Smooth muscle cell (in vitro differentiated cells): ENCODE measurements around the gene SPEF2. TPM values are rescaled to one million over a fixed set of nuclear protein-coding genes. Genes with fewer than 3 reads are reported as not detected.
A peak's percentile ranks its signal among the peaks of the same experiment; 100 is the strongest.

Experiments used
- DNase-seq: peaks from one replicate; lab custom pipeline; 2025; ENCODE audit not compliant: unreplicated experiment; lab: John Stamatoyannopoulos, UW
- H2AFZ ChIP-seq: fragments of 200-600 bp; sonication (generic); 2 replicates; pipeline ENCODE4 v1.6.0; 2016; ENCODE audit warnings: antibody characterized with exemption, low read depth, mild to moderate bottlenecking
- H3F3A ChIP-seq: fragments of 200-600 bp; sonication (generic); 2 replicates; pipeline ENCODE4 v1.6.0; 2017; ENCODE audit warnings: antibody characterized with exemption, low read depth
- H3K27ac ChIP-seq: fragments of 200-600 bp; sonication (generic); 2 replicates; pipeline ENCODE4 v1.5.1; 2016; ENCODE audit warnings: low read depth, mild to moderate bottlenecking
- H3K27me3 ChIP-seq: fragments of 200-600 bp; sonication (generic); 2 replicates; pipeline ENCODE4 v1.6.1; 2016; ENCODE audit warnings: low read depth, mild to moderate bottlenecking
- H3K36me3 ChIP-seq: fragments of 200-600 bp; sonication (generic); 2 replicates; pipeline ENCODE4 v1.5.1; 2016; ENCODE audit warnings: low read depth
- H3K4me1 ChIP-seq: fragments of 200-600 bp; sonication (generic); 2 replicates; pipeline ENCODE4 v1.5.1; 2016; ENCODE audit warnings: low read depth
- H3K4me2 ChIP-seq: fragments of 200-600 bp; sonication (generic); 2 replicates; pipeline ENCODE4 v1.6.0; 2016; ENCODE audit warnings: mild to moderate bottlenecking
- H3K4me3 ChIP-seq: fragments of 200-600 bp; sonication (generic); 2 replicates; pipeline ENCODE4 v1.5.1; 2016; ENCODE audit warnings: mild to moderate bottlenecking
- H3K79me2 ChIP-seq: fragments of 200-600 bp; sonication (generic); 2 replicates; pipeline ENCODE4 v1.6.0; 2016; ENCODE audit warnings: low read depth, mild to moderate bottlenecking
- H3K9ac ChIP-seq: fragments of 200-600 bp; sonication (generic); 2 replicates; pipeline ENCODE4 v1.6.0; 2016; ENCODE audit warnings: low read depth
- H3K9me3 ChIP-seq: fragments of 200-600 bp; sonication (generic); replicated peaks from 2 replicates; pipeline ENCODE4 v1.5.1; 2016; ENCODE audit warnings: low read depth
- H4K20me1 ChIP-seq: fragments of 200-600 bp; sonication (generic); 2 replicates; pipeline ENCODE4 v1.6.0; 2016; ENCODE audit warnings: low read depth
- WGBS: methylation state at CpG from one replicate; pipeline ENCODE4 v1.1.7; 2016; ENCODE audit warnings: low lambda C conversion rate; 5-methylcytosine and 5-hydroxymethylcytosine counted together
- polyA plus RNA-seq: library from polyadenylated mRNA; unstranded; fragments of >200 nt; fragmentation: Nextera tagmentation; extraction: Ambion mirVana; gene quantifications from 2 replicates; pipeline ENCODE4 v1.2.1, GENCODE V29; 2016
- total RNA-seq: library from RNA; depleted of rRNA; stranded (reverse); fragments of >200 nt; gene quantifications from 2 replicates; pipeline ENCODE4 v1.2.3, GENCODE V29; 2014
- TF ChIP-seq, protein P1 (sequence below): fragments of 200-600 bp; sonication (generic); IDR thresholded peaks from 2 replicates; pipeline ENCODE4 v1.5.1; 2017; ENCODE audit warnings: borderline replicate concordance, mild to moderate bottlenecking, antibody characterized with exemption; ENCODE audit not compliant: insufficient read depth, poor library complexity, severe bottlenecking

Gene SPEF2
- total and polyA plus RNA-seq, 2 experiments from 2014 or later, result 3.1 to 4.8 TPM

DNA sequence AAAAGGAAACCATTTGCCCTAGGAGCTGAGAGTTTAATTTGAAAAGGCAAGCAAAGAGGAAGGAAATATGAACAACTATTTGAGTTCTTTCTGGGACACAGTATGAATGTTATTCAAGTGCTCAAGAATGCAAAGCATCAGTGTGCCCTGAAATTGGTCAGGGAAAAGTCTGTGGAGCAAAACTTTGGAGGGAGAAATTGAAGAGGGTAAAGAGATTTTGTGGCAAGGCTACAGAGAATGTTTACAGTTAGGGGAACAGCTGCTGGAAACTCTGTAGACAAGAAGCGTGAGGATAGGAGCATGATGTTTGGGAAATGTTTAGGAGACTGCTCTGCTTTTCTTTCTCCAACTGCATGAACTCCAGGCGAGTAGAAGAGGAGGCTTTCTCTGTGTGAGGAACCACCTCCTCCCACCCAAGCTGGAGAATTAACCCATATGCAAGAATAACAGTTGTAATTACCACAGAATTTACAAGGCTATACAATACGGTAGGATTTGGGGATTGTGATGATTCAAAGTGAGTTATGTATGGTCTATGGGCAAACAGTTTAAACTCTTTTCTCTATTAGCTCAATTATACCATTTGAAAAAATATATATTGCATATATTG, 163.6 kb downstream of the SPEF2 start:
- H2AFZ ChIP-seq, result peak overlapping the region; percentile 75
- no peaks in the 10 kb centered on the region for H3K36me3 ChIP-seq
- peak overlapping the region; percentile 62 for H3K4me2 ChIP-seq
- peaks cover 7% of the 10 kb centered on the region for H3K4me1 ChIP-seq
- DNase-seq, result no peak
- H3F3A ChIP-seq, result no peaks in the 10 kb centered on the region
- TF ChIP-seq, protein P1, sequence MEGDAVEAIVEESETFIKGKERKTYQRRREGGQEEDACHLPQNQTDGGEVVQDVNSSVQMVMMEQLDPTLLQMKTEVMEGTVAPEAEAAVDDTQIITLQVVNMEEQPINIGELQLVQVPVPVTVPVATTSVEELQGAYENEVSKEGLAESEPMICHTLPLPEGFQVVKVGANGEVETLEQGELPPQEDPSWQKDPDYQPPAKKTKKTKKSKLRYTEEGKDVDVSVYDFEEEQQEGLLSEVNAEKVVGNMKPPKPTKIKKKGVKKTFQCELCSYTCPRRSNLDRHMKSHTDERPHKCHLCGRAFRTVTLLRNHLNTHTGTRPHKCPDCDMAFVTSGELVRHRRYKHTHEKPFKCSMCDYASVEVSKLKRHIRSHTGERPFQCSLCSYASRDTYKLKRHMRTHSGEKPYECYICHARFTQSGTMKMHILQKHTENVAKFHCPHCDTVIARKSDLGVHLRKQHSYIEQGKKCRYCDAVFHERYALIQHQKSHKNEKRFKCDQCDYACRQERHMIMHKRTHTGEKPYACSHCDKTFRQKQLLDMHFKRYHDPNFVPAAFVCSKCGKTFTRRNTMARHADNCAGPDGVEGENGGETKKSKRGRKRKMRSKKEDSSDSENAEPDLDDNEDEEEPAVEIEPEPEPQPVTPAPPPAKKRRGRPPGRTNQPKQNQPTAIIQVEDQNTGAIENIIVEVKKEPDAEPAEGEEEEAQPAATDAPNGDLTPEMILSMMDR, result no peak
- H4K20me1 ChIP-seq, result no peaks in the 10 kb centered on the region
- H3K27ac ChIP-seq, result peak overlapping the region; percentile 7
- H3K4me3 ChIP-seq, result no peak overlapping the region
- no peaks in the 10 kb centered on the region for H3K27me3 ChIP-seq
- no peaks in the 10 kb centered on the region for H3K9me3 ChIP-seq
- H3K9ac ChIP-seq, result no peak overlapping the region
- no peaks in the 10 kb centered on the region for H3K79me2 ChIP-seq
- 27% methylated on average over 3 of the region's 3 CpGs for WGBS

DNA sequence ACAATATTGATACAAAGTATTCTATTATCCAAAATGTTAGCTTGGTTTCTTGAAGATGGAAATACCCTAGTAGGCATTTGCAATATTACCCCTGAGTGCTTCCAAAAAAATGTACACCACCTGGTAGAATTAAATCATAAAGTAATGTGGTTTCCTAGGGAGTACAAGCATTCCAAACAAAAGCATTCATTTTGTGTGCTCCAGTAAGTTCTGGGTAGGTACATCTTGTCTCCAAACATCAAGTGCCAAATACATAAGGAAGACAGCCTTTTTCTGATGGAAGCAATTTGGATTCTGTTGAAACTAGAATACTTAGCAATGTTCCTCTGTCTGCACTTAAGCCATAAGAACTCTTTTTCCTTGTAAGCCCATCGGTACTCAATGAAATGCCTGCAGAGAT, 165.9 kb downstream of the SPEF2 start:
- Histone ChIP-seq H3K4me3 (no peak overlapping the region), H3K79me2 (no peaks in the 10 kb centered on the region), H3K9me3 (no peaks in the 10 kb centered on the region), H3K4me1 (peaks cover 7% of the 10 kb centered on the region), H2AFZ (no peak overlapping the region), H3K27ac (no peak overlapping the region), H3K36me3 (no peaks in the 10 kb centered on the region), H3K4me2 (no peak overlapping the region), H3K9ac (no peak overlapping the region), H3K27me3 (no peaks in the 10 kb centered on the region), H3F3A (no peaks in the 10 kb centered on the region), H4K20me1 (no peaks in the 10 kb centered on the region)
- no peak for DNase-seq
- TF ChIP-seq, protein P1, result no peak
- 94% methylated on average over 1 of the region's 1 CpG for WGBS

DNA sequence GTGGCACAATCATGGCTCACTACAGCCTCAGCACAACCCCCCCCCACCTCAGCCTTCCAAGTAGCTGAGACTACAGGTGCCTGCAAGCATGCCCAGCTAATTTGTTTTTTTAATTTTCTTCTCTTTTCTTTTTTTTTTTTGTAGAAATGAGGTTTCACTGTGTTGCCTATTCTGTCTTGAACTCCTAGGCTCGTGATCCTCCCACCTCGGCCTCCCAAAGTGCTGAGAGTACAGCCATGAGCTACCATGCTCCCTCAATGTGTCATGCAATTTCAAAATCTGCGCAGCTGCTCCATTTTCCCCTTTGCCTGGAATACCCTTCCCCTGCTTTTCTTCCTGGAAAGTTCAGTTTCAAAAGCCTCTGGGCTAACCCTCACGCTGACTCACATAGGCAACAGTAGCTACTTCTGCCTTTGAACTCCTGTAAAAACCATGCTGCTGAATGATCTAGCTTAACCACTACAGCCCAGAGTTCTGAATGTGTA, 168.0 kb downstream of the SPEF2 start:
- Histone ChIP-seq H3K4me1 (peaks cover 6% of the 10 kb centered on the region), H3K4me2 (no peak overlapping the region), H3K27me3 (no peaks in the 10 kb centered on the region), H3K9me3 (no peaks in the 10 kb centered on the region), H4K20me1 (no peaks in the 10 kb centered on the region), H3F3A (no peaks in the 10 kb centered on the region), H2AFZ (no peak overlapping the region), H3K79me2 (no peaks in the 10 kb centered on the region), H3K27ac (peak overlapping the region; percentile 19), H3K4me3 (no peak overlapping the region), H3K36me3 (no peaks in the 10 kb centered on the region), H3K9ac (no peak overlapping the region)
- no peak for DNase-seq
- 38% methylated on average over 4 of the region's 4 CpGs for WGBS
- TF ChIP-seq, protein P1, result no peak

DNA sequence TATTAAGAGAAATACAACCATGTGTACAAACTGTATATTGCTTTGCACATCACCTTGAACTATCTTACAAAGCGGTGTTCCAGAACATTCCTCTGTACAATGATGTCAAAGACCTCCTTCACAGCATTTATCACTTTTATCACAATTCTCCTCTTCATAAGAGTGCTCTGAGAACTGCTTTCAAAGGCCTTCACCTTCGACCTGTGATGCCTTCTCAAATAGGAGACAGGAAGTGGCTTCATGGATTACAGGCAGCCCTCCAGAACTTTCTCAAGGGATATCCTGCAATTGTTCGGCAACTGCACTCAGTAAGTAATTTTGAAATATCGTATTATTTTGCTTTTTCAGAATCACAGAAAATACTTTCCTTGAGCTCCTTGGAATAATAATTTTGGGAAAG, 171.1 kb downstream of the SPEF2 start:
- Histone ChIP-seq H3K9ac (no peak overlapping the region), H3K9me3 (no peaks in the 10 kb centered on the region), H2AFZ (no peak overlapping the region), H4K20me1 (no peaks in the 10 kb centered on the region), H3K36me3 (no peaks in the 10 kb centered on the region), H3F3A (no peaks in the 10 kb centered on the region), H3K4me2 (no peak overlapping the region), H3K4me3 (no peak overlapping the region), H3K27me3 (no peaks in the 10 kb centered on the region), H3K79me2 (no peaks in the 10 kb centered on the region), H3K27ac (no peak overlapping the region), H3K4me1 (no peaks in the 10 kb centered on the region)
- TF ChIP-seq, protein P1, result no peak
- WGBS, result 95% methylated on average over 4 of the region's 4 CpGs
- no peak for DNase-seq
